GM19043 (cell line): Measurements from ENCODE around the gene BACH1.

Source experiments
- ATAC-seq: cut with Tn5 transposase; IDR thresholded peaks from one replicate; pipeline ENCODE4 v1.9.1; 2021; ENCODE audit warnings: low read depth; ENCODE audit not compliant: unreplicated experiment

BACH1 gene

DNA sequence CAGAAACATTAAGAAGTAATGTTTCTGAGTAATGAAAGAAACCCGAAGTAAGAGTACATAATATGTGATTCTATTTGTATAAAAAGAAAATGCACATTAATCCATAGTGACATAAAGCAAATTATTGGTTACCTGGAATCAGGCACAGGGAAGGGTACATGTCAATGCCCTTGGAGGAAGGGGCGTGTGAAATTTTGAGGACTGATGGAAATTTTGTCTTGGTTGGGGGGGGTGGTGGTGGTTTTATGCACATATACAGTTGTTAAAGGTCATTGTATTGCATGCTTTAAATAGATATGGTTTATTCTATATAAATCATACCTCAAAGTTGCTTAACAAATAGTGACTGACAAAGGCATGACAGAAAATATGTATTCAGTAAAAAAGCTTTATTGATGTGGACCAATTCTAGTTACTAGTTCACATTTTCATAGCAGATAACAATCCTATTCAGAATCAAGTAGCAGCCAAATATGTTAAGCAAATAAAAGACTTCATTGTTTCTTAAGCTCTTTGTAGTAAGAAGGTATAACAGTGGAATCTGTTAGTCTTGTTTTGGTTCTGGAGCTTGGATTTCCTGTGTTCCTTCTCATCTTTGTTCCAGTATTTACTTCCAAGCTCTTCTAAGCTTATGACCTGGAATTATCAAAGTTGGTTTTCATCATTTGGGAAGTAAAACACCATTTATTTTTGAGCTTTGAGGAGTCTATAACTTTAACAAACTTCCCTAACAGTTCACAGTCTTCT lies 15.1 kb downstream of the BACH1 start:
- no peak for ATAC-seq

DNA sequence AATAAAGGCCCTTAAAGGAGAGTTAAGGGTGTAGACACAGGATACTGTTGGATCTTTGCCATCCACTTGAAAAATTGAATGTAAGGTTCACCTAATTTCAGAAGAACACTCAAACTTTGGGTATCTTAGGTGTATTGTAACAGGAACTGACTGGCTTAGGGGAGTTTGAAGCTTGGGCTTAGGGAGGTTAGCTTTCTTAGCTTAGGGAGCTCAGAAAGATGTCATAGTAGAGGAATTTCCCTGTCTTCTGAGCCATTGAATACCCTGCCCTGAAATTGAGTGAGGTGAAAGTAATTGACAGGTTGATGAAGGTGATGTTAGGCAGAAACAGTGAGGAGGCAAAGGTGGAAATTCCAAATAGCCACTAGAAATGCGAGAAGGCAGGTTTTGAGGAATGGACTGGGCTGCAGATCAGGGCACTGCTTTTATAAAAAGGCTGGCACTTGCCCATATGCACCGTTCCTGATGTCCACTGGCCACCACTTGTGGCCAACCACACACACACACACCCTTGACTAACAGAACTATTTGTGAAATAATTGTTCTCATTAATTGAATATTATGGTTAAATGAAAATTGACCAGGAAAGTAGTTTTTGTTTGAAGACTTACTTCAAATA lies 16.5 kb downstream of the BACH1 start:
- no peak for ATAC-seq

DNA sequence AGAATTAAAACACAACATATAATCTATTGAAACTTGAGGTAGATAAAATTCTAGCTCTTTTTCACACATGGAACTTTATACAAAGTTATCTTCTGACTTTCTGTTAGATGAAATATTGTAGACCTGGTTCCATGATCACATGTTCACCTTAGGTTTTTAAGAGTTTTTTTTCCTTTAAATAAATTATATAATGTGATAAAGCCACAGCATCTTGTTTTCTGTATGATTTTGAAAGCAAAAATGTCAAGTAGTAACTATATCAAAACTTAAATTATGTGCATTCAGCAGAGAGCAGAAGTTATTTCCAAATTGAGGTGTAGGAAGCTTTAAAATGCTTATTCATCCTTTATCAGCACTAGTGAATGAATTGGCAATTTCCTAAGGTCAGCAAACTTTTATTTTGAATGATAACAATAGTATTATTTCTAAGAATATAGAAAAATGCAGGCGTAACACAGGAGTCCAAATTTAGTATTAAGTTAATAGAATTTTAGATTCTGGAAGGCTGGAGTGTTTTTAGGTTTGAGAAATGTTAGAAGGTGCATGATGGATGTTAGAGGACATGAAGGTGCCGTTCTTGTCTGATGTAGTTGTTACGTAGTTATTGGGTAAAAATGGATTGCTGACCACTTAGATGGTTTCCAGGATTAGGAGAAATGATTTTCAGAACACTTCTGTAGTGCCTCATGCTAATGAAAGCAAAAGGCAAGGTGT lies 17.5 kb downstream of the BACH1 start:
- ATAC-seq, result no peak

DNA sequence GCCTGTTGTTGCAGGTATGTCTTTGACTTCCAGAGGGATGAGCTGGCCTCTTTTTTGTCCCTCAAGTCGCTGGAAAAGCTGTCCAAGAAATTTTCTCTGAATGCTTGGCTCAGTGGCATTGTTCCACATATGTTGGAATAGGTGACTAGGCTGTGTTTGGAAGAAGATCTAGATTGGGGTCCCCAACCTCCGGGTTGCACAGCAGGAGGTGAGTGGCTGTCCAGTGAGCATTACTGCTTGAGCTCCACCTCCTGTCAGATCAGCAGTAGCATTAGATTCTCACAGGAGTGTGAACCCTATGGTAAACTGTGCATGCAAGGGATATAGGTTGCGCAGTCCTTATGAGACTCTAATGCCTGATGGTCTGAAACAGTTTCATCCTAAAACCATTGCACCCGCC lies 18.1 kb downstream of the BACH1 start:
- ATAC-seq, result no peak

DNA sequence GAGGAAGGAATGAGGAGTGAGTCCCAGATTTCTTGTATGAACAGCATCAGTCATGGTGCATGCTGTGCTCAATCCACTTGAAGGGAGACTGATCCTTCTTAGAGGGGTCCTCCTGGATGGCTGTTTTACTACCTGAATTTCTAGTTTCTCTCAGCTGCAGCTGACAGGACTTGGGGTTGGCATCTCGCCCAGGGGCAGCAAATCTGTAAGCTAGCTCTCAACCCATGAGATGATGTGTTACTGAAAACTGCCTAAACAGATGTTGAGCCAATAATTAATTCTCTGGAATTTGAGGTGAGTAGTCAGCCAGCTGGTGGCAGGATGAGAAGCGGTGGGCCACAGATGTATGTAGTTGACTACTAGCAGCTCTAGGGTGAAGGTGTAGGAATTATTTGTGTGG lies 19.6 kb downstream of the BACH1 start:
- ATAC-seq, result no peak

DNA sequence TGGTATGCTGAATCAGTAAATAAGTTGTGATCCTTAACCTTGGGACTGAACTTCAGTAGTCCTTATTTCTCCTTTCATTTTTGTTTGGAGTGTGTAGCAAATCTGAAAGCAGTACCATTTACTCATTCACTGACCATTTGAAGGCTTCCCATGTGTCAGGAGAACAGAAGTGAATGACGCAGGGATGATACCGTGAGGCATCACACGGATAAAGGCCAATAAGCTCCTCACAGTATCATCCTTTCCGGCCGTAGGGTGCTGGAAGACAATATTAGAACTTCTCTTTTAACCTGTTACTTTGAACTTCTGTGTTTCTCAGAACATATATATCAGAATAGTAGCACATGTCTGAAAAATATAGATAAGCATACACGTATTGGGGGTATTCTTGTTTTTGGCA lies 21.3 kb downstream of the BACH1 start:
- no peak for ATAC-seq

DNA sequence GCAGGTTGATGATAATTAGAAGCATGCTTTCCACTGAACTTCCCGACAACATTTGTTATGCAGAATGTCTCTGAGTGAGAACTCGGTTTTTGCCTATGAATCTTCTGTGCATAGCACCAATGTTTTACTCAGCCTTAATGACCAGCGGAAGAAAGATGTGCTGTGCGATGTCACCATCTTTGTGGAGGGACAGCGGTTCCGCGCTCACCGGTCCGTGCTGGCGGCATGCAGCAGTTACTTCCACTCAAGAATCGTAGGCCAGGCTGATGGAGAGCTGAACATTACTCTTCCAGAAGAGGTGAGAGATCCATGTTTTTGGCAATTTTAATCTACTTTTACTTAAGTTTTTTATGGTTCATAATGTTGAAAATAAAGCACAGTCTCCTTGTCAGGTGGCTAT lies 22.5 kb downstream of the BACH1 start:
- ATAC-seq, result no peak

DNA sequence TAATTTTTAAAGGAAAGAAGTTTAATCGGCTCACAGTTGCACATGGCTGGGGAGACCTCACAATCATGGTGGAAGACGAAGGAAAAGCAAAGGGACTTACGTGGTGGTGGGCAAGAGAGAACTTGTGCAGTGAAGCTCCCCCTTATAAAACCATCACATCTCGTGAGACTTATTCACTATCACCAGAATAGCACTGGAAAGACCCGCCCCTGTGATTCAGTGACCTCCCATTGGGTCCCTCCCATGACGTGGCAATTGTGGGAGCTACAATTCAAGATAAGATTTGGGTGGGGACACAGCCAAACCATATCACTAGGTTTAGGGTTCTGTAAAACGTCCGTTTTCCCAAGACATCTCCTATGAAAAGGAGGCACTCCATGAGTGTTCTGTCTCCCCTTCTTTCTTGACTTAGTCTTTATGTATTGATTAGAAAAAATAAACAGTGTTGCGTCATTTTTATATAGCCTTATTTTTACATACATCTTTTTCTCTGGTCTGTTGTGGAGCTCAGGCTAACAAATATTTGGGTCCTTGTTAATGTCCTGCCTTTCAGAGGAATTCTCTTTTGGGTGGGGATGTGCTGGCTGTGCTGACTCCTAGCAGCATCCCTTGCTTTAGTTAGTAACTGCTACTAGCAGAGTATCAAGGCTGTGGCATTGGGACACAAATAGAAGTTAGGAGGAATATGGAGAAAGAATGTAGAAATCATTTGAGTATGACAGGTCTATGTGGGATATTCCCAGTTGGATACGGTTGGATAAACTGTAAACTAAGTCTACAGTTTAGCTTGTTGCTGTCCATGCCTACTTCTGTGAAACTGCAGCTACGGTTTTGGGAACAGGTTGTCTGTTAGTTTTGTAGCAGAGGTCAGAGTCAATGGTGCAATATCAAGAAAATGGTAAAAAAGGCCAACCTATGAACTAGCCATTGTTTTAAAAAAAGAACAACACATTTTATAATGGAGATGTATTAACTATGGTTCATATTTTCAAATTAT lies 23.5 kb downstream of the BACH1 start:
- no peak for ATAC-seq

DNA sequence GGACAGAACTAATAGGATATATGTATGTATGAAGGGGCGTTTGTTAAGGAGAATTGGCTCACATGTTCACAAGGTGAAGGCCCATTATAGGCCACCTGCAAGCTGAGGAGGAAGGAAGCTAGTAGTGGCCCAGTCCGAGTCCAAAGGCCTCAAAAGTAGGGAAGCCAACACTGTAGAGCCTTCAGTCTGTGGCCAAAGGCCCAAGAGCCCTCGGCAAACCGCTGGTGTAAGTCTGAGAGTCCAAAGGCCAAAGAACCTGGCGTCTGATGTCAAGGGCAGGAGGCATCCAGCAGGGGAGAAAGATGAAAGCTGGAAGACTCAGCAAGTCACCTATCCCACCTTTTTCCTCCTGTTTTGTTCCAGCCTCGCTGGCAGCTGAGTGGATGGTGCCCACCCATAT lies 24.5 kb downstream of the BACH1 start:
- ATAC-seq, result no peak

DNA sequence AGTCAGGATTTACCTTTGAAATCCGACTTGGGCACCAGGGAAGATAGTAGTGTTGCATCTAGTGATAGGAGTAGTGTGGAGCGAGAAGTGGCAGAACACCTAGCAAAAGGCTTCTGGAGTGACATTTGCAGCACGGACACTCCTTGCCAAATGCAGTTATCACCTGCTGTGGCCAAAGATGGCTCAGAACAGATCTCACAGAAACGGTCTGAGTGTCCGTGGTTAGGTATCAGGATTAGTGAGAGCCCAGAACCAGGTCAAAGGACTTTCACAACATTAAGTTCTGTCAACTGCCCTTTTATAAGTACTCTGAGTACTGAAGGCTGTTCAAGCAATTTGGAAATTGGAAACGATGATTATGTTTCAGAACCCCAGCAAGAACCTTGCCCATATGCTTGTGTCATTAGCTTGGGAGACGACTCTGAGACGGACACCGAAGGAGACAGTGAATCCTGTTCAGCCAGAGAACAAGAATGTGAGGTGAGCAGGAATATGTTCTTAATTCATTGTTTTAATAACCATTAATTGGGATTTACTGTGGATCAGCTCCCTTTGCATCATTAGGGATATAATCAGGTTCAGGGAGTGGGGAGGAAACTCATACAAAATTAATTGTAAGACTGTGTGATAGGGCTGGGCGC lies 28.3 kb downstream of the BACH1 start:
- no peak for ATAC-seq

DNA sequence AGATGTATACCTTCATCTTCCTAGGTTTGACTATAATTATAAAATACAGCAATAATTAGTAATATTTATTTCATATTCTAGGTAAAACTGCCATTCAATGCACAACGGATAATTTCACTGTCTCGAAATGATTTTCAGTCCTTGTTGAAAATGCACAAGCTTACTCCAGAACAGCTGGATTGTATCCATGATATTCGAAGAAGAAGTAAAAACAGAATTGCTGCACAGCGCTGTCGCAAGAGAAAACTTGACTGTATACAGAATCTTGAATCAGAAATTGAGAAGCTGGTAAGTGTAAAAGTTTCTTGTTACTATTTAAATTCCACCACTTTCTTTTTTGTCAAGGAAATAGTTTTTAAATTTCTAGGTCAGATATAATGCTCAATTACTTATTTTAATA lies 30.7 kb downstream of the BACH1 start:
- no peak for ATAC-seq

DNA sequence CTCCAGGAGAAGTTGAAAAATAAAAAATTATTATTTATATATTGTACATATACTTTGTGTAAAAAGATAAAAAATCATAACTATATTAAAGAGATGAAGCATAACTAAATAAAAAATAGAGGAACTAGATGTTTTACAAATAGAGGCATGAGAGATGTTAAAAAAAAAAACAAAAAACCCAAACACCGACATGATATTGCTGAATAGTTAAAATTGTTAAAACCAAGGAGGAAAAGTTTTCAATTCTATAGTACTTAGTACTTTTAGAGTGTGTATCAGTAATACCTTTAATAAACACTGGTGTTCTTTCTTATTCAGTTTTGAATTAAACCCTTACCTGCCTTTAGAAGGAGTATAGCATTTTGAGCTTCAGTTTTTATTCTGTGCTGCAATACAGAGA lies 32.1 kb downstream of the BACH1 start:
- no peak for ATAC-seq

DNA sequence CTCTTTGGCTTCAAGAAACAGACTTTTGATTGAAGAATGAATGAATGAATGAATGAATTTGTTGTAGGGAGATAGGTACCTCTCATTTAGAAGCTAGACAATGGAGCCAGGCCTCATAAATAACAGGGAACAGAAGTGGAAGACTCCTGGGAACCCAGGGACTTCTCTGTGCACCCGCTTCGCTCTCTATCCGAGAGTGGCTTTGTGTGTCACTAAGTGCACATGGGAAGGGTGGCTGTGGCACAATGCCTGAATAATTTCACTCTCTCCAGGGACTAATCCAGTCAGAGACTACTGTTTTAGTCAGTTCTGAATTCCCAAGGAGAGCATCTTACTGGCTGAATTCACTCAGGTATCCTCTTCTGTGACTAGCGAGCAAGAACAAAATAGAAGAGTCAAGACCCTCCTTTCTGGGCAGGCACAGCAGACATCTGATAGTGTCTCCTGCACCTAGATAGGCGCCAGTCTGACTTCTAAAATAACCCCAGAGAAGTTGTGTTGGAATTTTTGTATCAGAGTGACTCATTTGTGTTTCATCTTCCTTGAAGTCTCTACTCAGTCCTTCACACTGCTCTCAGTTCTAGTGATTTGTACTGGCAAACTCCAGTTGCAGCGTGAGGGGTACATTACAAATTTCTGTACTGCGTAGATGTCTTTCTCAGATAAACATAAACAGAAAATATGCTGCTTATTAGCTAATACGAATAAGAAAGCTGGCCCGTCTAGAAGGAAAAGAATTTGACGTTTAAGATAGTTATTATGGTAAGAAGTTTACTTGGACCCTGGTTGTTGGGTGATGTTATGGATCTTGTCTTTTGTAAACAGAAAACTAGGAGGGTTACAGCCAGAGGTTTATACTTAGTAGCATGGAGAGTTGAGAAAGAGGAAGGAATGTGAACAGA lies 34.0 kb downstream of the BACH1 start:
- no peak for ATAC-seq

DNA sequence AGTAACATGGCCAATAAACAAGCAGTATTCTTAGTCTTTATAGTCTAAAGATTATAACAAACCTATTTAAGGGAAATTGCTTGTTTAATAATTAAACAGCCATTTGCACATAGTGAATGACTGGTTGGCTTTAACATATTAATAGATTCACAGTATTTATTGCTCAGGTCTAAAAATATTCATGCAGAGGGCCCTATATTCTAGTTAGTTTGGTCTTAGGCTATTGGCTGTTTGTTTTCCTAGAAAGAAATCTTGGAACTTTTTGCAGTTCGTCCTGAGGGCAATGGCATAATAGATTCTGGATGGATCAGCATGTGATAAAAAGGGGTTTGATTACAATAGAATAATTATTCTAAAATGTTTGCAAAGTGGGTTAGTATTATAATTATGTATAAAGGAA lies 34.7 kb downstream of the BACH1 start:
- no peak for ATAC-seq

DNA sequence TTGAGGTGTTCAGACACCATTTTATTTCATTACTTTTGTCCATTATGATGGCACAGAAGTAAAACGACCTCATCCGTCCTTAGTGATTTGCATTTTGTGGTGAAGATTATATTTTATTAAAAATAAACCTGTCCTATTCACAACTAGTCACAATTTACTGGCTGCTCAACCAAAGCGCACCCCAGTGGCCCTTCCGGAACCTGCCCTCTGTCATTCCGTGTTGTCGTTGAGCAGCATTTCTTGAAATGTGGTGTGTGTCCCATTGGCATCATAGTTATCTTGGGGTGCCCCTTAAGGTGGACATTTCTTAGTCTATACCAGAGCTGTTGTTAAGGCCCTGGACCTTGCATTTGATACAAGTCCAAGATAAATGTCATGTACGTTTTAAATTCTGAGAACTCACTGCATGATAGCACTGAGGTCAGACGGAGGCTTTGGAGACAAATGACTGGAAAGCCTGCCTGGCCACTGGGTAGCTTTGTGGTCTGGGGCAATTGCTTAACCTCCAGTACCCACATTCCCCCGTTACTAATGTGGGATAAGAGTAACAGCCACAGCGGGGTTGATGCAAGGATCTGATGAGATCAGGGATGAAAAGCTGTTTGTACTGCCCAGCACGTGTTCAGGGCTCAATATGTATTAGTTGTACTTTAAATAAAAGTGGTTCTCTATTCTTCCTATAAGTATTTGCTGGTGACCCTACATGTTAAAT lies 36.2 kb downstream of the BACH1 start:
- no peak for ATAC-seq

DNA sequence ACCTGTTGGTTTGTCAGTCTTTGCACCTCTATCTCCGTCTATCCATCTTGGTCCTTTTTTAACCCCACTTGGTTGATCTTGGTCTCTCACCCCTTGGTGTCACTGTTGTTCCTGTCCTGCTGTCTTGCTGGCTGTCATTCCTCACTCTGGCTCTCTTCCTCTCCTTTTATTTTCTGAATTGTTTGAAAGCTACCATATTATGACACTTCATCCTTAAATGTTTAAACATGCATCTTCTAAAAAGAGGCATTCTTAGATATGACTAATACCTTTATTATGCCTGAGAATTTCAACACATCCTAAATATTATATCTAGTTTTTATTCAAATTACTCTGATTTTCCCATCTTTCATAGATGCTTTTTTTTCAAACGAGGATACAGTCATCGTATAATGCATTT lies 37.0 kb downstream of the BACH1 start:
- no peak for ATAC-seq

DNA sequence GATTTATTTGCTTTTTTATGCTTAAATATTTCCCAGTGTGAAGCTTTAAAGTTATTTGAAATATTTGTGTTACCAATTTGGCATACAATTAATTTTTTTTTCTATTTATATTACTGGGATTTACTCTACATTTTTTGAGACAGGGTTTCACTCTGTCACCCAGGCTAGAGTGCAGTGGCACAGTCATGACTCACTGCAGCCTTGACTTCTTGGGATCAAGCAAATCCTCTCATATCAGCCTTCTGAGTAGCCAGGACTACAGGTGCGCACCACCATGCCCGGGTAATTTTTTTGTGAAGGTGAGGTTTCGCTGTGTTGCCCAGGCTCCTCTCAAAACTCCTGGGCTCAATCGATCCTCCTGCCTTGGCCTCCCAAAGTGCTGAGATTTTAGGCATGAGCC lies 39.5 kb downstream of the BACH1 start:
- ATAC-seq, result no peak

DNA sequence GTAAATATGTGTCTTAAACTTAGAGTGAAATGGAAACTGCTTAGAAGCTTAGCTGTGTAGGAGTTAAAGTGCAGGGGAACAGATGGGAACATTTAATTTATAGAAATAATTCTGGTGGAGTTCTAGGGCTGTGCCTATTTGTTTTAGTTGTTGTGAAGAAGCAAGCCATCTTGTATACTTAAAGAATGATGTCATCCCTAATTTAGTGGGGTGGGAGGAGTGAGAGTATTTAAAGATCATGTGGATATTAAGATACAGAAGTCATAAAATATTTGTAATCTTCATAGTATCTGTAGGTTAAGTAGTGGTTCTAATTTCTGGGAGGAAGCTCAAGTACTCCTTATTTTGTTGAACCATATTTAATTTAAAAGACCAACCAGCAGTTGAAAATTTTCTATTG lies 41.5 kb downstream of the BACH1 start:
- ATAC-seq, result no peak
